Prostate gland (tissue), 2 donors: ENCODE measurements around the gene GHSR.

Experiments
- CTCF ChIP-seq, 4 experiments: fragments of 200-600 bp in 2 of 4; fragments of 450-650 bp in 2 of 4; sonication (generic) in 2 of 4; IDR thresholded peaks; 1 replicate in 3 of 4; 2 replicates in 1 of 4; pipeline ENCODE4 v1.5.1; 2016 to 2019; ENCODE audit warnings: antibody characterized with exemption in 4 of 4, mild to moderate bottlenecking in 2 of 4, moderate library complexity in 2 of 4
- POLR2AphosphoS5 ChIP-seq: sonication (generic); formaldehyde crosslinking; IDR thresholded peaks from one replicate; pipeline ENCODE4 v1.6.1; 2017; ENCODE audit warnings: antibody characterized with exemption

- TF ChIP-seq CTCF (IDR thresholded peaks at IDR 0.05): no peak
- no peak for TF ChIP-seq POLR2AphosphoS5
These were observed 43.9 kb downstream of the GHSR start for GRCh38 chr3:172404237-172404962.
